Measurements from ENCODE around the gene UBXN7.
"Not testable (repeated sequence)": the region's sequence is repeated elsewhere in the genome, so short reads cannot be mapped to it uniquely, and the experiment has no call there.

The UBXN7 gene

DNA sequence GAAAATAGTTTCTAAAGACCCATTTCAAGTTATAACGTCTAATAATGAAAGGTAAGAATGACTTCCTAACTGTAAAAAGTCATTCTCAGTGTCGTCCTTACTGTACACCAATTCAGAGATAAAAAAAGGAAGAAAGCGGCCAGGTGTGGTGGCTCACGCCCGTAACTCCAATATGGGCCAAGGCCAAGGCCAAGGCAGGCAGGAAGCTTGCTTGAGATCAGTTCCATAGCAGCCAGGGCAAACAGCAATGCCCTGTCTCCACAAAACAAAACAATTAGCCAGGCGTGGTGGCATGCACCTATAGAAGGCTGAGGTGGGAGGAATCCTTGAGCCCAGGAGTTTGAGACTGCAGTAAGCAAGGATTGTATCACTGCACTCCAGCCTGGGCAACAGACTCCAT lies 31.9 kb downstream of the UBXN7 start:
- DNase-seq (ENCODE audit: low spot score in 2 of 2), result no peak
- no peaks in the 10 kb centered on the region for H3K4me1 Mint-ChIP-seq
- peaks cover 25% of the 10 kb centered on the region for H3K36me3 Mint-ChIP-seq
- no peak for ATAC-seq (ENCODE audit: low read depth)
- no peak overlapping the region for H3K4me3 Mint-ChIP-seq
- no peaks in the 10 kb centered on the region for H3K9me3 Mint-ChIP-seq
- H3K27me3 Mint-ChIP-seq, result no peaks in the 10 kb centered on the region
- no peak overlapping the region for H3K27ac Mint-ChIP-seq

DNA sequence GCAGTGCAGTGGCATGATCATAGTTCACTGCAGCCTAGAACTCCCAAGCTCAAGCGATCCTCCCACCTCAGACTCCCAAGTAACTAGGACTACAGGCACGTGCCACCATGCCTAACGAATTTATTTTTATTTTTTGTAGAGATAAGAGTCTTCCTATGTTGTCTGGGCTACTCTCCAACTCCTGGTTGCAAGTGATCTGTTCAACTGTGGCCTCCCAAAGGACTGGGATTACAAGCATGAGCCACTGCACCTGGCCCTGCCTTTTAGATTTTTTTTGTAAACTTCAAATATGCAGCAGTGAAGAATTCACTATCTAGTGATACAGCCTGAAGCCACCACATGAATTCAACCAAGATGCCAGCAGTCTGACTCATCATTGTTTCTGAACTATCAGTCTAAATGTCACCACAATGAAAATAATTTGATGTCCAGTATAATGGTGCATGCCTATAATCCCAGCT lies 32.7 kb downstream of the UBXN7 start:
- Mint-ChIP-seq H3K4me1 (no peaks in the 10 kb centered on the region), H3K4me3 (no peak overlapping the region), H3K27me3 (no peaks in the 10 kb centered on the region), H3K9me3 (no peaks in the 10 kb centered on the region), H3K27ac (no peak overlapping the region), H3K36me3 (peaks cover 21% of the 10 kb centered on the region)
- DNase-seq (ENCODE audit: low spot score in 2 of 2) (no peak), ATAC-seq (ENCODE audit: low read depth) (no peak)

- no peak for ATAC-seq (ENCODE audit: low read depth)
- Mint-ChIP-seq H3K9me3 (no peaks in the 10 kb centered on the region), H3K27ac (peak overlapping the region; percentile 59), H3K36me3 (peaks cover 21% of the 10 kb centered on the region), H3K4me3 (no peak overlapping the region), H3K27me3 (no peaks in the 10 kb centered on the region), H3K4me1 (no peaks in the 10 kb centered on the region)
- no peak for DNase-seq (ENCODE audit: low spot score in 2 of 2)
Measured at GRCh38 chr3:196398782-196399181, 33.4 kb downstream of the UBXN7 start.

DNA sequence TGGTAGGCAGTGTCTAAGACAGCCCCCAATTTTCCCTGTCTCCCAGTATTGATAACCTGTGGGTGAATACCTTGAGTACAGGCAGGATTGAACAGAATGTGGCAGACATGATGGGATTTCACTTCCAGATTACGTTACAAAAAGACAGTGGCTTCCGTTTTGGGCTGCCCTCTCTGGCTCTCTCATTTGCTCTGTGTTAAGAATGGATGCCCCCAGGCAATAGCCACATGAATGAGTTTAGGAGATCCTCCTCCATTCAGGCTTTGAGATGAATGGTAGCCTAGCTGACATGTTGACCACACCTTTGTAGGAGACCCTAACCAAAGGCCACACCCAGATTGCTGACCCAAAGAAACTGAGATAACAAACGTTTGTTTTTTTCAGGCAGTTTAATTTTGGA lies 34.3 kb downstream of the UBXN7 start:
- no peak for ATAC-seq (ENCODE audit: low read depth)
- Mint-ChIP-seq H3K27ac (no peak overlapping the region), H3K4me1 (no peaks in the 10 kb centered on the region), H3K4me3 (no peak overlapping the region), H3K27me3 (no peaks in the 10 kb centered on the region), H3K9me3 (no peaks in the 10 kb centered on the region), H3K36me3 (peaks cover 23% of the 10 kb centered on the region)
- DNase-seq (ENCODE audit: low spot score in 2 of 2), result no peak

DNA sequence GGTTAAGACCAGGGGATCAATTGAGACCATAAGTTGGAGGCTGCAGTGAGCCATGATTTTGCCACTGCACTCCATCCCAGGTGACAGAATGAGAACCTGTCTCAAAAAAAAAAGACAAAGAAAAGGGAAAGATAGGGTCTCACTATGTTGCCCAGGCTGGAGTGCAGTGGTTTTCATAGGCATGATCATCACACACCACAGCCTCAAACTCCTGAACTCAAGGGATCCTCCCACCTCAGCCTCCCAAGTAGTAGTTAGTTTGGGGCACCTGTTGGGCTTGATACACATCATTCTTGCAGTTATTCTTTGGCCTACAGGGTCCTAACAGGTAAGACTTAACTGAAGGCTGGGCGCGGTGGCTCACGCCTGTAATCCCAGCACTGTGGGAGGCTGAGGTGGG lies 42.1 kb downstream of the UBXN7 start:
- no peak overlapping the region for H3K27ac Mint-ChIP-seq
- DNase-seq (ENCODE audit: low spot score in 2 of 2) (no peak), ATAC-seq (ENCODE audit: low read depth) (no peak)
- H3K4me3 Mint-ChIP-seq, result no peak overlapping the region
- no peaks in the 10 kb centered on the region for H3K27me3 Mint-ChIP-seq
- peaks cover 2% of the 10 kb centered on the region for H3K9me3 Mint-ChIP-seq
- peaks cover 8% of the 10 kb centered on the region for H3K4me1 Mint-ChIP-seq
- H3K36me3 Mint-ChIP-seq, result peaks cover 53% of the 10 kb centered on the region

DNA sequence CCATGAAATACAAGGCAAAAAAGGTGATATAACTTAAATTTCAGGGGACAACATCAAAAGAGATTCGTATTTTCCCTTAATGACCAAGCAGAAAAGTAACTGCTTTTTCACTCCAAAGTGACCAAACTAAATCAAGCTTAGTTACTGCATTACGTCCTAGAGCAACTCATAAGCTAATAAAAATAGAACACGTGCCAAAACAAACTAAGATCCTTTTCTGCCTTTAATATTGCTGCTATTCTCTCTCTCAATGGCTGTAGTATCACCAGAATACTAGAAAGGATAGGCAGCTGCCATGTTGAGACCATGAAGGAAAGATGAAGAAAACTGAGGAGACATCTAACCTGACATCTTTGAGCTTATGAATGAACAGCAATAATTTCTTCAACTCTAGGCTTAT lies 43.3 kb downstream of the UBXN7 start:
- ATAC-seq (ENCODE audit: low read depth), result no peak
- Mint-ChIP-seq H3K4me3 (no peak overlapping the region), H3K9me3 (peaks cover 2% of the 10 kb centered on the region), H3K4me1 (peaks cover 10% of the 10 kb centered on the region), H3K27me3 (no peaks in the 10 kb centered on the region), H3K36me3 (peaks cover 61% of the 10 kb centered on the region), H3K27ac (no peak overlapping the region)
- no peak for DNase-seq (ENCODE audit: low spot score in 2 of 2)

DNA sequence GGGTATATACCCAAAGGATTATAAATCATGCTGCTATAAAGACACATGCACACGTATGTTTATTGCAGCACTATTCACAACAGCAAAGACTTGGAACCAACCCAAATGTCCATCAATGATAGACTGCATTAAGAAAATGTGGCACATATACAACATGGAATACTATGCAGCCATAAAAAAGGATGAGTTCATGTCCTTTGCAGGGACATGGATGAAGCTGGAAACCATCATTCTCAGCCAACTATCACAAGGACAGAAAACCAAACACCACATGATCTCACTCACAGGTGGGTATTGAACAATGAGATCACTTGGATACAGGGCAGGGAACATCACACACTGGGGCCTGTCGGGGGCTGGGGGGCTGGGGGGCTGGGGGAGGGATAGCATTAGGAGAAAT lies 44.3 kb downstream of the UBXN7 start:
- peaks cover 68% of the 10 kb centered on the region for H3K36me3 Mint-ChIP-seq
- H3K9me3 Mint-ChIP-seq; ATAC-seq (ENCODE audit: low read depth): not testable (repeated sequence)

DNA sequence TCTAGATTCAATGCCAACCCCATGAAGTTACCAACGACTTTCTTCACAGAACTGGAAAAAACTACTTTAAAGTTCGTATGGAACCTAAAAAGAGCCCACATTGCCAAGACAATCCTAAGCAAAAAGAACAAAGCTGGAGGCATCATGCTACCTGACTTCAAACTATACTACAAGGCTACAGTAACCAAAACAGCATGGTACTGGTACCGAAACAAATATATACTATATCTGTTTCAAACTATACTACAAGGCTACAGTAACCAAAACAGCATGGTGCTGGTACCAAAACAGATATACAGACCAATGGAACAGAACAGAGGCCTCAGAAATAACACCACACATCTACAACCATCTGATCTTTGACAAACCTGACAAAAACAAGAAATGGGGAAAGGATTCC lies 45.4 kb downstream of the UBXN7 start:
- not testable (repeated sequence) for DNase-seq (ENCODE audit: low spot score in 2 of 2); H3K27me3 Mint-ChIP-seq; H3K9me3 Mint-ChIP-seq; ATAC-seq (ENCODE audit: low read depth); H3K4me3 Mint-ChIP-seq; H3K27ac Mint-ChIP-seq
- H3K4me1 Mint-ChIP-seq, result peaks cover 20% of the 10 kb centered on the region
- peaks cover 70% of the 10 kb centered on the region for H3K36me3 Mint-ChIP-seq

More for the DNA sequence above, 44.3 kb downstream of the UBXN7 start:
- not testable (repeated sequence) for H3K27ac Mint-ChIP-seq; DNase-seq (ENCODE audit: low spot score in 2 of 2); H3K27me3 Mint-ChIP-seq; H3K4me3 Mint-ChIP-seq
- peaks cover 18% of the 10 kb centered on the region for H3K4me1 Mint-ChIP-seq

DNA sequence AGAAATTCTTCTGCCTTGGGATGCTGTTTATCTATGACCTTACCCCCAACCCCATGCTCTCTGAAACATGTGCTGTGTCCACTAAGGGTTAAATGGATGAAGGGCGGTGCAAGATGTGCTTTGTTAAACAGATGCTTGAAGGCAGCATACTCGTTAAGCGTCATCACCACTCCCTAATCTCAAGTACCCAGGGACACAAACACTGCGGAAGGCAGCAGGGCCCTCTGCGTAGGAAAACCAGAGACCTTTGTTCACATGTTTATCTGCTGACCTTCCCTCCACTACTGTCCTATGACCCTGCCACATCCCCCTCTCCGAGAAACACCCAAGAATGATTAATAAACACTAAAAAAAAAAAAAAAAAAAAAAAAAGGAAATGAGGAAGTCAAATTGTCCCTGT lies 46.2 kb downstream of the UBXN7 start:
- not testable (repeated sequence) for DNase-seq (ENCODE audit: low spot score in 2 of 2); H3K9me3 Mint-ChIP-seq; H3K27ac Mint-ChIP-seq; H3K27me3 Mint-ChIP-seq; ATAC-seq (ENCODE audit: low read depth); H3K4me3 Mint-ChIP-seq
- H3K36me3 Mint-ChIP-seq, result peaks cover 74% of the 10 kb centered on the region
- peaks cover 23% of the 10 kb centered on the region for H3K4me1 Mint-ChIP-seq

- H3K4me1 Mint-ChIP-seq, result peaks cover 23% of the 10 kb centered on the region
- H3K27ac Mint-ChIP-seq; ATAC-seq (ENCODE audit: low read depth); DNase-seq (ENCODE audit: low spot score in 2 of 2); H3K27me3 Mint-ChIP-seq; H3K9me3 Mint-ChIP-seq; H3K4me3 Mint-ChIP-seq: not testable (repeated sequence)
- peaks cover 68% of the 10 kb centered on the region for H3K36me3 Mint-ChIP-seq
Measured at GRCh38 chr3:196385446-196385845, 46.8 kb downstream of the UBXN7 start.

DNA sequence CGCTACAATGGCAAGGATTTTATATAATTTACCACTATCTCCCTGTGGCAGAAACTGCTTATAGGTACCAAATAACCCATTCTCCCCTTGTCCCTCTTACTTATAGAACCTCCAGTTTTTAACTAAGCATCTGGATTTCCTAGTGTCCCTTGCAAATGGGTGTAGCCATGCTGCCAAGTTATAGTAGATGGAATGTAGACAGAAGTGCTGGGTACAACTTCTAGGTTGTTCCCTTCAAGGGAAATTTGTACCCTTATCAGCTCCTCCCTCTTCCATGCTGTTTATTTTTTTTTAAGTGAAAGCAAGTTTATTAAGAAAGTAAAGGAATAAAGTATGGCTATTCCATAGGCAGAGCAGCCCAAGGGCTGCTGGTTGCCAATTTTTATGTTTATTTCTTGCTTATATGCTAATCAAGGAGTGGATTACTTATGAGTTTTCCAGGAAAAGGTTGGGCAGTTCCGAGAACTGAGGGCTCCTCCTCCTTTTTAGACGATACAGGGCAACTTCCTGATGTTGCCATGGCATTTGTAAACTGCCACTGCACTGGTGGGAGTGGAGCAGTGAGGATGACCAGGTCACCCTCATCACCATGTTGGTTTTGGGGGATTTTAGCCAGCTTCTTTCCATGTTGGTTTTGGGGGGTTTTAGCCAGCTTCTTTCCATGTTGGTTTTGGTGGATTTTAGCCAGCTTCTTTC lies 53.9 kb downstream of the UBXN7 start:
- DNase-seq (ENCODE audit: low spot score in 2 of 2) (no peak), ATAC-seq (ENCODE audit: low read depth) (no peak)
- Mint-ChIP-seq H3K27ac (no peak overlapping the region), H3K4me1 (peaks cover 14% of the 10 kb centered on the region), H3K27me3 (no peaks in the 10 kb centered on the region), H3K36me3 (peaks cover 31% of the 10 kb centered on the region), H3K9me3 (no peaks in the 10 kb centered on the region), H3K4me3 (no peak overlapping the region)

GRCh38 chr3:196377321-196377720 lies 54.9 kb downstream of the UBXN7 start:
- ATAC-seq (ENCODE audit: low read depth), result no peak
- Mint-ChIP-seq H3K36me3 (peaks cover 24% of the 10 kb centered on the region), H3K27me3 (no peaks in the 10 kb centered on the region), H3K4me3 (no peak overlapping the region), H3K4me1 (peaks cover 9% of the 10 kb centered on the region), H3K9me3 (no peaks in the 10 kb centered on the region), H3K27ac (no peak overlapping the region)
- no peak for DNase-seq (ENCODE audit: low spot score in 2 of 2)

GRCh38 chr3:196365736-196366135 lies 66.5 kb downstream of the UBXN7 start:
- Mint-ChIP-seq H3K36me3 (peaks cover 30% of the 10 kb centered on the region), H3K4me1 (peaks cover 2% of the 10 kb centered on the region), H3K27me3 (no peaks in the 10 kb centered on the region), H3K4me3 (no peak overlapping the region), H3K27ac (no peak overlapping the region), H3K9me3 (no peaks in the 10 kb centered on the region)
- ATAC-seq (ENCODE audit: low read depth) (no peak), DNase-seq (ENCODE audit: low spot score in 2 of 2) (no peak)

DNA sequence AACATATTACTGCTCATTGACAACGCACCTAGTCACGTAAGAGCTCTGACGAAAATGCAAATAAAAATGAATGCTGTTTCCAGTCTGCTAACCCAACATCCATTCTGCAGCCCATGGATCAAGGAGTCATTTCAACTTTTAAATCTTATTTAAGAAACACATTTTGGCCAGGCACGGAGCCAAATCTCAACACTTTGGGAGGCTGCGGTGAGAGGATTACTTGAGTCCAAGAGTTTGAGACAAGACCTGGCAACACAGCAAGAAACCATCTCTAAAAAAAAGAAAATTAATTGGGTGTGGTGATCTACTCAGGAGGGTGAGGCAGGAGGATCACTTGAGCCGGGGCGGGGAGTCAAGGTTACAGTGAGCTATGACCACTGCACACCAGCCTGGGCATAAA lies 71.6 kb downstream of the UBXN7 start:
- no peaks in the 10 kb centered on the region for H3K4me1 Mint-ChIP-seq
- peaks cover 48% of the 10 kb centered on the region for H3K36me3 Mint-ChIP-seq
- H3K27me3 Mint-ChIP-seq, result no peaks in the 10 kb centered on the region
- ATAC-seq (ENCODE audit: low read depth), result no peak
- no peak for DNase-seq (ENCODE audit: low spot score in 2 of 2)
- no peak overlapping the region for H3K4me3 Mint-ChIP-seq
- no peak overlapping the region for H3K27ac Mint-ChIP-seq
- no peaks in the 10 kb centered on the region for H3K9me3 Mint-ChIP-seq

DNA sequence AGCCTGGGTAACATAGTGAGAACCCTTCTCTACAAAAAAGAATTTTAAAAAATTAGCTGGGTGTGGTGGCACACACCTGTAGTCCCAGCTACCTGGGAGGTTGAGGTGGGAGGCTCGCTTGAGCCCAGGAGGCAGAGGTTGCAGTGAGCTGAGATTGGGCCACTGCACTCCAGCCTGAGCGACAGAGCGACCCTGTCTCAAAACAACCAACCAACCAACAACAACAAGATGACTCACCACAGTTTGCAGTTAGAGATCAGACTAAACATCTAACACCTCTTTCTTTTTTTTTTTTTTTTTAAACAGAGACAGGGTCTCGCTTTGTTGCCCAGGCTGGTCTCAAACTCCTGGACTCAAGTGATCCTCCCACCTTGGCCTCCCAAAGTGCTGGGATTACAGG lies 73.7 kb downstream of the UBXN7 start:
- ATAC-seq (ENCODE audit: low read depth); H3K27me3 Mint-ChIP-seq; H3K4me3 Mint-ChIP-seq; H3K4me1 Mint-ChIP-seq; DNase-seq (ENCODE audit: low spot score in 2 of 2); H3K9me3 Mint-ChIP-seq: not testable (repeated sequence)
- peaks cover 59% of the 10 kb centered on the region for H3K36me3 Mint-ChIP-seq
- peak overlapping the region; percentile 77 for H3K27ac Mint-ChIP-seq

Measured in memory B cell (primary cell).